GM21381 (cell line): ENCODE data around the gene CYTH4.

ENCODE experiments used
- ATAC-seq: cut with Tn5 transposase; IDR thresholded peaks from one replicate; pipeline ENCODE4 v1.9.1; 2021; ENCODE audit warnings: mild to moderate bottlenecking, moderate library complexity; ENCODE audit not compliant: unreplicated experiment

Gene CYTH4

DNA sequence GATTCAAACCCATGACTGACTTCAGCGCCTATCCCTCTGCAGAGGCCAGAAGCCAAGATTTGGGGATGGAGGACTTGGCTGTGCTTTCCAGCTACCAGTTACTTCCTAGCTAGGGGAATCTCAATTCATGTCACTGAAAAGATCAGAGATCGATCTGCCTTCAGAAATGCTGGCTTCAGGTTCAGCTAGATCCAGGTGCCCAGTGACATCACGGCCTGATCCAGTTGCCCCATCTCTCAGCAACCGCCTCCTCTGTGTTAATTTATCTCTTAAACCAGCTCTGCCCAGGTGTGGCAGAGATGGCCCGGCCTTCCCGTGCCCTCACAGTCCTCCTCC is 24.2 kb downstream of the CYTH4 start:
- ATAC-seq, result no peak

GRCh38 chr22:37308385-37309200 is 26.3 kb downstream of the CYTH4 start:
- no peak for ATAC-seq

GRCh38 chr22:37309211-37310074 is 27.1 kb downstream of the CYTH4 start:
- ATAC-seq, result no peak

DNA sequence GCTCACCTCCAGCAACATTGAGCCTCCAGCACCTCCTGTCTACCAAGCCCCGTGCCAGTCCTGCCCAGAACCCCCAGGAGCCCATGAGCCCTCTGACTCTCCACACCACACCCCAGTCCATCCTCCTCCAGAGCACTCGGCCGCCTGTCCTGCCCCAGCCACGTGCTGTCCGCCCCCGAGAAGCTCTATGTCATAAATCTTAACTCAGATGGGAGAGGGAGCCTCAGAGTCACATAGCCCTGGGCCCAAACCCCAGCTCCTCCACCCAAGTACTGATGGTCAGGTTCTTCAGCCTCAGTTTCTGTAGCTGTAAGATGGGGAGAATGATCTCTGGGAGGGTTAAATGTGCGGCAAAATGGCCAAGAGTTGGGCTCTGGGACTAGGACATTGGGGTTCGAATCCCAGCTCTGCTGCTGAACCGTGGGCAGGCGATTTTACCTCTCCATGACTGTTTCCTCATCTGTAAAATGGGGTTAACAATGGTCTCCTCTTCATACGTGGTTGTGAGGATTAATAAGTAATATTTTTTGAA is 27.8 kb downstream of the CYTH4 start:
- ATAC-seq, result no peak

- no peak for ATAC-seq
Measured at GRCh38 chr22:37310815-37311595, 28.7 kb downstream of the CYTH4 start.

GRCh38 chr22:37311761-37312312 is 29.5 kb downstream of the CYTH4 start:
- ATAC-seq, result no peak

GRCh38 chr22:37312549-37313183 is 30.4 kb downstream of the CYTH4 start:
- ATAC-seq, result no peak

DNA sequence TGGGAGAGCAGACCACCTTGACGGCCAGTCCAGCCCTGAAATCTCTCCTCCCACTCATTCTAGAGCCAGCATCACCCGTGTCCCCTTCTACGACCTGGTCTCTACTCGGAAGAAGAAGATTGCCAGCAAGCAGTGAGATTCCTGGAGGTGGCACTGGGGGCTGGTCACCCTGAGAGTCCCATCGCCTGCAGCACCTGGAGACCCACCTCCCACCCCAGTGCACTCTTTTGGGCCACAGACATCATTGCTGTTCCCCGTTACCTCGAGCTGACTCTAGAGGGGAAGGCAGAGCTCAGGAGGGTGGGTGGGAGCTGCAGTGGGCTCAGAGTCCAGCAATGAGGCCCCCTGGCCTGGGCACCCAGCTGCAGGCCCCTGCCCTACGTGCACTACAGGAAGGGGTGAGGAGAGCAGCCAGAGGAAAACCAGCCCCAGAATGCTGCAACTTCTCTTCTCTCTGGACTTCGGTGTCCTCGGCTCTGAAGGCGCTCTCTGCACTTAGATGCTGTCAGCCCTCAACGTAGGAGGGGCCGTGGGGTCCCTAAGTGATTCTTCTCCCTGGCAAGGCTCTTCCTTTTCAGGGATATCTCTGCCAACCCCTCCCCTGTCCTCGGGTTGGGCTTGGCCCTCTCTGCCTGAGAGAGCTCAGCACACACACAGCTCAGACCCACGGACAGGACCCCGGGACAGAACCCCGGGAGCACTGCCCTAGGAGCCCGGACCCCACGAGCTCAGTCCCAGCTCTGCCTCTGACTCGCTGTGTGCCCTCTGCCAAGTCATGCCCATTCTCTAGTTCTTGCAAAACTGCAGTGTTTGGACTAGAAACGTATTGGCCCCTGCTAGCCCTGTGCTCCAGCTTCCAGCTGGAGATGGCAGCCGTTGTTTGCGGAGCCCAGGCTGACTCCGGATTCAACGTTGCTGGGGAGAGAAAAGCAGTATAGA is 31.3 kb downstream of the CYTH4 start:
- no peak for ATAC-seq

- ATAC-seq, result no peak
Measured at GRCh38 chr22:37314315-37315074, 32.2 kb downstream of the CYTH4 start.

- ATAC-seq, result no peak
Measured at GRCh38 chr22:37316405-37316804, 34.1 kb downstream of the CYTH4 start.

DNA sequence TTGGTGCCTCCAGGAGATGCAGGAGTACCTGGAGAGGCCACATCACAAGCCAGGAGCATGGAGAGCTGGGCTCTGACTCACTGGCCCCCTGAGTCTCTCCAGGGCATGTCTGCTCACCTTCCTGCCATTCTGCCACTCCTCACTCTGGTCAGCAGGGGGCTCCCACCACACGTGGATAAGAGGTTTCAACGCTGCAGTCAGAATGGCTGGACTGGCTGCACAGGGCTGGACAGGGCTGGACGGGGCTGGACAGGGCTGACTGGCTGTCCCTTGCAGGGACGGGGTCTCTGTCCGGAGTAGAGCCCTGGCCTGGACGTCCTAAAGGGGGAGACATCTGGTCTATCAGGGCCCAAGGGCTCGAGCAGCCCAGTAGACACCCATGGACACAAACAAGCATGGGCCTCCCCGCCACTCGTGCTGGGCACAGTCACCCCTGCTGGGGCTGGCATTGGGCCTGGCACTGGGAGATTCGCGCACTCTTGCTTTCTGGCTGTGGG is 34.6 kb downstream of the CYTH4 start:
- ATAC-seq, result no peak

GRCh38 chr22:37317698-37318210 is 35.4 kb downstream of the CYTH4 start:
- no peak for ATAC-seq

DNA sequence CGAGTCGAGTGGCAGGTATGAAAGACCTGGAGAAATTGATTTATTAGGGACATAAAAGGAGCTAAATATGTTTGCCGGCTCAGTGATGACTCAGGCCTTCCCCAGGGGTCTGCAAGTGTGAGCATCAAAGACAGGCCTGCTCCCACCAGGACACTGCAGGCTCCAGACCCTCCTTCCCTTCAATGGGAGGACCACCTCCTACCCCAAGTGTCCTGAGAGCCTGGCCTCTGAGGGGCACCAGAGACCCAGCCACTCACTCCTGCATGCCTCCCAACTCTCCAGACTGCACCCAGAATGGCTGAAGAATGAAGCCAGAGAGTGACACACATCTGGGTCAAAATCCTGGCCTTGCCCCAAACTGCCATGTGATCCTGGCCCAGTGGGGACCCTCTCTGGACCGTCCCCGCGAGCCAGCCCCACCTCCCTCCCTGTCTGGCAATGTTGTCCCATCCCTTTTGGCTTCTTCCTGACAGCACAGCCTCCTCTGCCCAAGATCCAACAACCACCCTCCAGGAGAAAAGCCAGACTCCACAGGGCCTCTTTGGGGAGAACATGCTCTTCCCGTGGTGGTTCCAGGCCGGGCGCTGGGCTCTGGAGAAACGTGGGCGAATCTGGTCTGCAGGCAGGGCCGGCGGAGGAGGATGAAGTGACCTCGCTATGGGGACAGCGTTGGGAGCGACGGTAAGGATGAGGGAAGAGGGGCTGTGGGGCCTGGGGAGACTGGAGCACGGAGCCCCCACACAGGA is 36.2 kb downstream of the CYTH4 start:
- no peak for ATAC-seq

DNA sequence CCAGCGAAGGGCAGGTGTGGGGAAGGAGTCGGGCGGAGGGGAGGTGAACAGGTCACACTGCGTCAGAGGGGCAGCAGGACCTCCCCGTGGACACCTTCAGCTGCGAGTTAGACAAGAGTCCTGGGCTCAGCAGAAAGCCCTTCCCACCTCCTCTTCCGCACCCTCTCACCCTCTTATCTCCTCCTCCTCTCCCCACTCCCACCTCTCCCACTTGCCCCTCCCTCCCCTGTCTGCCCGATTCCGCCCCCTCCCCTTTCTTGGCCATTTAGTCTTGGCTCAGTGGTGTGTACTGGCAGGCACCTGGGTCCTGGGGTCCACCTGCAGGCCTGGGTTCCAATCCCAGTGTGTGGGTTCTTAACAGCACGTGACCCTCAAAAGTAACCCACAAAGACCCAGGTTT is 37.2 kb downstream of the CYTH4 start:
- no peak for ATAC-seq

DNA sequence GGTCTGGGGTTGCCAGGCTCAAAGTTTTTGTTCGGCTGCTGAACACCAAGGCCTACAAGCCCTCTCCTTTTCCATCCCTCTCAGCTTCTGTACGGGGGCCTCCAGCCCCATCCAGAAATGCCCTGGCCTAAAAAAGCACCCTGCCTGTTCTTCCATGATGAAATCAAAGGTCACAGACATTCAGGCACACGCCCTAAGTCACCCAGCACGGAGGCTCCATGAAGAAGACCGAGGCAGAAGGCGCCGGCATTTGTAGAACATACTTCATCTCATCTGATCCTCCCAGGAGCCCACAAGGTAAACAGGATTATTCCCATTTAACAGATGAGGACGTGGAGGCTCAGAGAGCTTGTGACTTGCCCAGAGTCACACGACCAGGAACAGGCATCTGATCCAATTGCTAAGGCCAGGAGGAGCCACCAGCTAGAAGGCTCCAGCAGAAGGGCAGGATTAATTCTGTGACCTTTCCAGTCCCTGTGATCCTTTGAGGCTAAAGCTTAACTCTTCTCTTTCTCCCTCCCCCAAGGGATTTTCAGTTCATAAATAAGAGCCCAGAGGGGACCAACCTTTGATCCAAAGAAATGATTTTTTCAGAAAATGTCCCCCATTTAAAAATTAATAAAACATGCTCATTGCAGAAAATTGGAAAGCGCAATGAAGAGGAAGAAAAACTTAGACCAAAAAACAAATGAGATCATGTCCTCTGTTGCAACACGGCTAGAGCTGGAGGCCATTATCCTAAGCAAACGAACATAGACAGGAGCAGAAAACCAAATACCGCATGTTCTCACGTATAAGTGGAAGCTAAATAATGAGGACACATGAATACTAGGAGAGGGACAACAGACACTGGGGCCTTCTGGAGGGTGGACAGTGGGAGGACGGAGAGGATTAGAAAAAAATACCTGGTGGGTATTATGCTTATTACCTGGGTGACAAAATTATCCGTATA is 38.7 kb downstream of the CYTH4 start:
- no peak for ATAC-seq

DNA sequence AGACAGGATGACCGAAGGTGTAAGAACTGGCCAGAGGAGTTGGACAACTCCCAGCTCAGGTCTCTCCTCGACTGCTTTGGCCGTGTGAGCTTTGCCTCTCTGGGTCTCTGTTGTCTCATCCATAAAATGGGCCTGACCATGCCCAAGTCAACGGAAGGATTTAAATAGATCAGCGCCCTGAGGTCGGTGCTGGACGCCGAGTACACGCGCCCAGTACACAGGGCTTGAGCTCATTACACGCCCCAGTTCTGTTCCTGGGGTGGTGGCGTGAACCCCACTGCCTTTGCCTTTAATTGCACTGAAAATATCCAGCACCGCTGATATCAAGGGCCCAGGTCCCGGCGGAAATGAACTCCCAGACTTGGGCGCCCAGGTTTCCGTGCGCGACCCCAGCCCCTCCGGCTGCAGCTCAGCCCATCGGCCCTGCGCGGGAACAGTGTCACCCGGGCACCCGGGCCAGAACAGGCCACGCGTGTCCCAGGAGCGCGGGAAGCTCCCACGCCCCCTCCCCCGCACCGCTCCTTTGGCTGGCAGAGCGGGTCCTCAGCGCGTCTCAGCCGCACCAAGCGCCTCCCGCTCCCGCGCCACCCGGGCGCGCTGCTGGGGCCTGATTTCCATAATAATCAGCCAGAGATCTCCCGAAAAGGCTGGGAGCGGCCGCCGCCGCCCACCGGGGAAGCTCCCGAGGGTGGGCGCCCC is 42.2 kb downstream of the CYTH4 start:
- ATAC-seq, result no peak
